Measurements from ENCODE around the gene SMIM36.

- no peak for TF ChIP-seq CTCF (IDR thresholded peaks at IDR 0.05)
- no peak for TF ChIP-seq EP300 (IDR thresholded peaks at IDR 0.05)
- TF ChIP-seq POLR2A (IDR thresholded peaks at IDR 0.05) = no peak
Observed at GRCh38 chr17:55420067-55420775, 91.0 kb downstream of the SMIM36 start.
